ENCODE measurements around the gene RFX8.
"Not testable (repeated sequence)": the region's sequence is repeated elsewhere in the genome, so short reads cannot be mapped to it uniquely, and the experiment has no call there.

Gene RFX8

DNA sequence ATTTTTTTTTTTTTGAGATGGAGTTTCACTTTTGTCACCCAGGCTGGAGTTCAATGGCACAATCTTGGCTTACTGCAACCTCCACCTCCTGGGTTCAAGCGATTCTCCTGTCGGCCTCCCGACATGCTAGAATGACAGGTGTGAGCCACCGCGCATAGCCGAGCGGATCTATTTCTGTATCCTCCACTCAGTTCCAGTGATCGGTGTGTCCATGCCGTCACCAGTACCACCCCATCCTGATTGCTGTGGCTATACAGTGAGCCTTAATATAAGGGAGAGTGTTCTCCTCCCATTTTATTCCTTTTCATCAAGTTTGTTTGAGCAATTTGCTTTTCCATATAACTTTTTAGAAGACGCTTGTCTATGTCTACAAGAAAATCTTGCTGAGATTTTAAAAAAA, 35.2 kb downstream of the RFX8 start:
- DNase-seq, result no peak

DNA sequence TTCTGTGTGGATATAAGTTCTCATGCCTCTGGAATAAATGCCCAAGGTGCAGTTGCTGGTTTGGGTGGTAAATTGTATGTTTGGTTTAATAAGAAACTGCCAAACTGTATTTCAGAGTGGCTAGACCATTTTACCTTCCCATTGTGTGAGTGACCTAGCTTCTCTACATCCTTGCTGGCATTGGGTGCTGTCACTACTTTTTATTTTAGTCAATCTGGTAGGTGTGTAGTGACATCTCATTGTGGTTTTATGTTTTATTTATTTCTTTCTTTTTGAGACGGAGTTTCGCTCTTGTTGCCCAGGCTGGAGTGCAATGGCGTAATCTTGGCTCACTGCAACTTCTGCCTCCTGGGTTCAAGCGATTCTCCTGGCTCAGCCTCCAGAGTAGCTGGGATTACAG, 36.4 kb downstream of the RFX8 start:
- DNase-seq, result not testable (repeated sequence)

DNA sequence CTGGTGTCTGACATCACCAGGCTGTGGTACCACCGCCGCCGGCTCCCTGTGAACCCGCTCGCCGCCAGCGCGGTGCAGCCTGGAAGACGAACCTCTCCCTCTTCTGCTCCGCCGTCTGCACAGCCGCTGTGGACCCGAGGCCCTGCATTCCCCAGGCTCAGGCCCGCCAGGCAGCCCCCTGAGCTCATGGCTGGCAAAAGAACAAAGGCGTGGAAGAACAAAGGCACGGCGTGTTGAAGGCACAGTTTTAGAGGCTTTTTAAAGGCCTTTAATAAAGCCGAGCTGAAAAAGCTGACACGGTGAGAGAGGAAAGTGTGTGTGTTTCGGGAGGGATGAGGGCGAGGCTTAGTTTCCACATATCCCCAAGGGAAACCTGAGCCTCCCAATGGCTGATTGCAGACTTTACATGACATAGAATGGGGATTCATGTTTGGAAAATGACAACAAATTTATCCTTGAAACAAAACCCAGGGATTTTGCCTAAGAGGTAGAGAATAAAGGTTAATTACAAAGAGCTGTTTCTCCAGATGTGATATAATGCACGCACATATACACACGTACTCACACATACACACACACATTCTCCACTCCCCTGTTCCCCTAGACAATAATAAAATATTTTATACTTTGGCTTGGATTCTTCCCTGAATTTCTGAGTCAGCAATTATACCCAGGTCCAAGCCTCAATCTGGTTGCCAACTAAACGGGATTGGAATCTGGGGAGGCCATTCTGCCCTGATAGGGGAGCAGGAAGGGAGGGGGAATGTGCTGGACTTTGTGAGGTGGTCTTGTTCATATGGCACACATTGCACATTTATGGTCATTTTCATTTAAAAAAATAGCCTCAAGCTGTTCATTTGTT, 39.7 kb downstream of the RFX8 start:
- DNase-seq, result no peak

DNA sequence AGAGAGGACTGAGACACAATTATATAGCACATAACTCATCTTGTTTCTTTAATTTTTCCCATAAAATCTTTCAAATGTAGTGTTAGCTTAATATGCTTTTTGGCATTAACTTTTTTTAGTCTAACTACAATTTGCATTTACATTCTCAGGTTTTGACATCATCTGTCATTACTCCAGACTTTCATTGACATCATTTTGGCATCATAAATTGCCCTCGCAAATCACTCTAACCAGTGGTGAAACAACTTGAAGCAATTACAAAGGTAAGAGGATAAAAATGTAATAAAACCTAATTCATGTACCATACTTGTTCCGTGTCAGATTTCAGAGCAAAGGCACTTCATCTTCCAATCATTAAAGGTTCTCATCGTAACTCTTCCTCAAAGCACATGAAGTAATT, 41.4 kb downstream of the RFX8 start:
- DNase-seq, result no peak

DNA sequence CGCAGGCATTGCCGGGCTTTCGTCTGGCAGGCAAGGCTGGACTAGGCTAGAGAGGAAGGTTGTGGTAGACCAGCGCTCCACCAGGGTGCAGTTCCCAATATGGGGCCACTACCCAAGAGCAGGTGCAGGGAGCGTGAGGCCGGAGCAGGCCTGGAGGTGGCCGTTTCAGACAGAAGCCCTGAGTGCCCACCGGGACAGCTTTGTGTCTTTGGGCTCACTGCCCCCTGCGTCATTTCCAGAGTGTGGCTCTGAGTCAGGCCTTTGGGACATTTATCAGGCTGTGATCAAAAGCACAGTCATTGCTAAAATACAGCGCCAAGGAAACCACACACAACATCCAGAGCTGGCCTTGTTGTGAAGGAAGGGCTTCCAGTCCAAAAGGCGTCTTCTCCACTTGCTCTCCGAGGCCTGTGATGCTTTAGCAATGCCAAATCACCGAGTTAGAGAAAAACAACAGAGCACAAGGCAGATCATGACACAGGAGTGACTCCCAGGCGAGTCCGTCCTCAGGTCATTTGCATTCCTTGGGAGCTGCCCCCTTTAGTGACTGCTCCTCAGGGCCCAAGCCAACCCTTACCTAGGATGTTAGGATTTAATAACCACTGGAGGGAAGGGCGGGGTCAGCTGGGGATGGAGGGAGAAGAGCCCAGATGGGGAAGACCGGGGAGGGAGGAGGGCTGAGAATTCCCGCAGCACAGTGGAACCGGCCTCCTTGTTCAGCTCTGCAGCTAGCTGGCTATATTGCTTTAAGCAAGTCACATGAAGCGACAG, 42.3 kb downstream of the RFX8 start:
- DNase-seq, result no peak

DNA sequence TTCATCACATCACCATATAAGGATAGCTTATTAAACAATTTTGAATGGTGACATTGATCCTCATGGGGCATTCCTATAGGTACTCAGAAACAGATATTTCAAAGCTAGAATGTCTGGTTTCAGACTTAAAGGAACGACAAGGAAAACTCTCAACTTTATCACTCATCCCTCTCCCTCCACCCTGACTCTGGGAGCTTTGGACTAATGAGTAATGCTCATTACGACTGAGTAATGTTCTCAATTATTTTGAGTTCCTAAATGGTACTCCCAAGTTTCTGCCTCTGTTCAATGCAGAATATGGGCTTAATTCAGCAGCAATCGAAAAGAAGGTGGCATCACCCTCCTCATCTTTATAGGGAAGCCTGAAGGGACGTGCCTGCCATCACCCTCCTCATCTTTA, 43.4 kb downstream of the RFX8 start:
- DNase-seq, result no peak

DNA sequence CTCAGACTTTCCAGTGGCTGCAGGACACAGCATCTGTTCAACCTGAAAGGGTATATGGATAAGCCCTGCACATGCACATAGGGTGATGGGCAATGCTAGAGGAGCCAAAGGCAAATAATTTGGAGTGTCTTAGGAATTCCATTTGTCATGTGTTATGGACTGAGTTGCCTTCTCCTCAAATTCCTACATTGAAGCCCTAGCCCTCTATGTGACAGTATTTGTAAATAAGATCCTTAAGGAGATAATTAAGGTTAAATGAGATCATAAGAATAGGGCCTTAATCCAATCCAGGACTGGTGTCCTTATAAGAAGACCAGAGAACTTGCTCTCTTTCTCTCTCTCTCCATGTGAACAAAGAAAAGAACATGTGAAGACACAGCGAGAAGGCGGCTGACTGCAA, 44.8 kb downstream of the RFX8 start:
- no peak for DNase-seq

DNA sequence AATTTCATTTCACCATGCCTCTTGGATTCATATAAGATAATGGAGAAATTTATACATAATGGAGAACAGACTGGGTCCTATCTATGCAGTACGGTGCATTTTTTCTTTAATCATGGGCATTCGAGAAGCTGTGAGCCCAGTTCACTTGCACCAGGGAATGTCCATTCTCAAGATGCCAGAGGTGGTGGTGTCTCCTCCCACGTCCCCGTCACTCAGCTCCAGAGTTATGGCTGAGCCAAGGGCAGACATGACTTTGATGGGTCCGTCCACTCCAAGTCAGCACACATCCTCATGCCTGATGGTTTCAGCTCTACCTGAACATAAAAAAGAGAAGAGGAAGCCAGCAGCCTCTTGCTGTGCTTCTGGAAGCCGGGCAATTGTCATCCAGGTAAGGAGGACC, 45.5 kb downstream of the RFX8 start:
- DNase-seq, result no peak

DNA sequence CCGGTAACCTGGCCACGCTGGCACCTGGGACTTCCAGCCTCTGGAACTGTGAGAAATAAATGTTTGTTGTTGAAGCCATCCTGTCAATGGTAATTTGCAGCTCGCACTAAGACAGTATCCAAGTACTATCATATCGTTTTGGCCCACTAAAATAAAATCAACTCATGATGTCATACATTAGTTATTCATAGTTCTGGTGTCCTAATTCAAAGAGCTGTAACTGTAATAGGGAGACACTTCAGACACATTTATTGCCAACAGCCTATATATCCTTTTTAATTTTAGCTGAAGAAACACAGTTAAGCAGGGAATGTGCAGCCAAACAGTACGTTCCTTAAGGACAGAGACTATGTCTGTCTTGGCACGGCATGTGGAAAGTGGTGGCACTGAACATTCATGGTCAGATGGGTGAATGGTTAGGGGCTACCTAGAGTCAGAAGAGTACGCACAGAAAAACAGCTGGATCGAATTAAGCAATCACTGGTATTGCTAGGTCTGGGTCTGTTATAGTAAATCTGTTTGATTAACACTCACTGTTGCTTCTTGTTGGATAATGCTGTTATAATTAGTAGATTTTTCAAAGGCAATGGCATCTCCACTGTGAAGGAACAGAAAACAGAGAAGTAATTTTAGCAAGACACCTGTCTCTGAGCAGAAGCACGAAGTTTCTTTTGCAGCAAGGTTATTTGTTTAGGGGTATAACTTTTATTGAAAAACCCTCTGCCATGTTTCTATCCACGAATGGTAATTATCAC, 46.3 kb downstream of the RFX8 start:
- DNase-seq, result no peak

DNA sequence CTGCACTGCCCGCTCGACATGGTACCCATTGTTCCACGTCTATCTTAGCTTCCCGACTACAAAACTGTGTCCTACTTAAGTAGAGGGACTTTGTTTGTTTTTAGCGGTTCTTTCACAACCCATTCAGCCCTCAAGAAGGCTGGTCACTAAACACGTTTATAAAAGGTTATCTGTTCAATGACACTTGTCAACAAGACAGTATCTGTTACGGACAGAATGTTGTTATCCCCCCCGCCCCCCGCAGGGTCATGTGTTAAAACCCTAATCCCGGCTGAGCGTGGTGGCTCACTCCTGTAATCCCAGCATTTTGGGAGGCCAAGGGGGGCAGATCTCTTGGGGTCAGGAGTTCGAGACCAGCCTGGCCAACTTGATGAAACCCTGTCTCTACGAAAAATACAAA, 47.2 kb downstream of the RFX8 start:
- DNase-seq, result no peak

DNA sequence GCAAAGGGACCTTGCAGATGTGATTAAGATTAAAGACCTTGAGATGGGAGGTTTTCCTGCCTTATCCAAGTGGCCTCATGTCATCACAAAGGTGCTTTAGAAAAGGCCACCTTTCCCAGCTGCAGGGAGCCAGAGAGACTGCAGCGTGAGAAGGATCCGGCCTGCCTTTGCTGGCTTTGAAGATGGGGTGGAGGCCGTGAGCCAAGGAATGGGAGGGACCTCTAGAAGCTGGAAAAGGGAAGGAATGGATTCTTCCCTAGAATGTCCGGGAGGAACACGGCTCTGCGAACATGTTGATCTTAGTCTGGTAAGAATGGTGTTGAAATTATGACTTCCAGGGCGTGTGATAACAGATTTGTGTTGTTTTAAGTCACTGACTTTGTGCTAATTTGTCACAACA, 47.7 kb downstream of the RFX8 start:
- no peak for DNase-seq

DNA sequence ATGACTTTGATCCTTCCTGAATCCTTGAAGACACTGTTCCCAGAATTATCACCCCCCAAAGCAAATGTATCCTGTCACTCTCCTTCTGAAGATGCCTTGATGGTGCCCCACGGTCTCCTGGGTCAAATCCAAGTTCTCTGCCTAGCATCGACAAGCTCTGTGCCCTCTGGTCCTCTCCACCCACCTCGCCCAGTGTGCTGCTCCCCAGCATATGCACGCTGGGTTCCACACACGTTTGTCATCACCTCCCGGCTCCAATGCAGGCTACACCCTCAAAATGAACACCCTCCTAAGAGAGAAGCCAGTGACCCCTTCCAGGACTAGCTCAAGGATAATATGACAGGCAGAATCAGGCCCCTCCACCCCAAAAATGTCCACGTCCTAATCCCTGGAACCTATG, 48.1 kb downstream of the RFX8 start:
- no peak for DNase-seq

DNA sequence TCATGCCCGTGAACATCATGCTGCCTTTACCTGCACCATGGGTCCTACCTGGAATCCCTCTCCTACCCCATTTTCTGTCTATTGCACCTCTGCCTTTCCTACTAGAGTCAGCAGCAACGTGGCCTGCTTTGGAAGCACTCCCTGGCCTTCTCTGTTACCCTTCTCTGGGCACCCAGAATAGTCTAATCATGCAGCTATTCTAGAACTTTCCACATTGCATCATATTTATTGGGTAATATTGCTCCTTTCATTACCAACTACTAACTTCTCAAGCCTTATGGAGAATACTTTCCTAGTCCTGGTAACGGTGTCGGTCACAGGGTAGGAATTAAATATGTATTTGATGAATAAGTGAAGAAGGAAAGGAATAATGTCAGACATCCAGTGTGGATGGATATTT, 54.3 kb downstream of the RFX8 start:
- no peak for DNase-seq

DNA sequence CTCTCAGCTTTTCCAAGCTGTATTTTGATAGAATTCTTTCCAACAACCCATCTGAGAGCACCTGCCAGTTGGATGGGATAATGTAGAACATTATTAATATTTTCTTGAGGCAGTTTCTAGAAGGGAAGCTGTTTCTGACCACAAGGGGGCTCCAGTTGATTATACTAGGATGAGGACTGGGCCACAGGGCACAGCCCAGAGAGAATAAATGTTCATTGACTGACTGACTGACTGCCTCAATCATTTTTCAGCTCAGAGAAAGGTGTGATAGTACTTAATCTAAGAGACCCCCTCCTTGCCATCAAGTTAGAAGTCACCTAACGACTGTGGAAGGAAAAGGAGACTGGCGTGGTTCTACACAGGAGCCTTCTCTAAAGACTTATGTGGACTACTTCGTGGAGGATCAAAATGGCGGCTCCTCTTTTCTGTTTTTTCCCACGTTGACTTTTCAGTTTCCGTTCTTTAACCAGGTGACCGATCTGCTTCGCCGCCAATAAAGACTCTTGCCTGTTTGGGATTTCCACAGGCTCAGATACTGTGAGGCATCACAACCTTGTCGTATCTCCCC, 55.7 kb downstream of the RFX8 start:
- peak; percentile 3 to 49 (median 30) for DNase-seq

DNA sequence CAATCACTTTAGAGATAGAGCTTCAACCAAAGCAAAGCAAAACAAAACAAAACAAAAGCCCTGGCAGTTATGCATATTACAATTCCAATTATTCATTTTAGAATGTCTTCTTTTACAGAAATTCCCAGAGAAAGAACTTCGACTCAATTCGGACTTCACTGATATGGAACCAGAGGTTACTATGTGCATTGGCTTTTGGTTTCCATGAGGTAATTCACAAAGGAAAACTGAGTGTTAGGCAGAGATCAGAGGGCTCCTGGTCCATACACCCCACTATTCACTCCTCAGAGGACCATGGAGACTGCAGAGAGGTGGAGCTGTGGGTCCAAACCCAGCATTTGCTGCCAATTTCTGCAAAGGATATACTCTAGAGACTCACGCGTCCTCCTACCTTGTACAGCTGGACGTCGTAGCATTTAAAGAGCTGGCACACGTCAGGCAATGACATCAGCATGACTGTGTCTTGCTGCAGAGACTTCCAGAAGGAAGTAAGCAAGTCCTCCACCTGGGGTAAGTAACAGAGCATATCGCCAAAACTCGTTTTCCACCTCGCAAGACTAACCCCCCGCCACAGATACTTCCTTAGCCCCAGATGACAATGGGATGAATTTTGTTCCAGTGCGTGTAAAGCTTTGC, 56.3 kb downstream of the RFX8 start:
- DNase-seq, result no peak

DNA sequence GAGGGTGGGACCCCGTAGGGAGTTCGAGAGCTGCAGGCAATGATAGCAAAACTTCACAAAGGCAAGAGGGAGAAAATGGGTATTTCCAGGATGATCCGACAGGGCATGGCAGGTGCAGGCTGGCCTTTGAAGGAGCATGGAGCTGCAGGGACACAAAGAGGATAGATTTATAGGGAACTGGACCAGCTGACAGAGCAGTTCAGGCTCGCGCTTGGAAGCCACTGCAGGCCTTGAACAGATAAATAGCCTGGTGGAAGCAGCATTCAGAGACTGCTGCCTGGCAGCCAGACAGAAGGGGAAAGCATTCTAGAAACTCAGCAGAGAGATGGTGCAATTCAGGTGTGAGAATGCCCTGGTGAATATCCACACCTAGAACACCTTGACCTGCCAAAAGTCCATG, 58.3 kb downstream of the RFX8 start:
- DNase-seq, result no peak

DNA sequence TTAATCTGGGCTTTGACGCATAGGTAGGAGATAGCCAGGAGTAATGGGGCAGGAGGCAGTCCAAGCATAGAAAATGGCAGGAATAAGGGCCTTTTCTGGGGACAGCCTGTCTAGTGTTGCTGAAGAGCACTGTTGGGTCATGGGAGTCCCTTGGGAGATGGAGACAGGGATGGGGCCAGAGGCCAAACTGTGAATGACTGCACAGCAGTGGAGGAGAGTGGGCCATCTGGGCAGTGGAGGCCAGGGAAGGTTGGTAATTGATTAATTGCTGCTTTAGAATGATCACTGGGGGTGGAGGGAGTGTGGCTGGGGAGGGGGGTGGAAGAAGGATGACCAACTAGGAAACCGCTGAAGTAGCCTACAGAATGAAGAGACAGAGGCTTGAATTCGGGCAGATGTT, 59.0 kb downstream of the RFX8 start:
- DNase-seq, result no peak

DNA sequence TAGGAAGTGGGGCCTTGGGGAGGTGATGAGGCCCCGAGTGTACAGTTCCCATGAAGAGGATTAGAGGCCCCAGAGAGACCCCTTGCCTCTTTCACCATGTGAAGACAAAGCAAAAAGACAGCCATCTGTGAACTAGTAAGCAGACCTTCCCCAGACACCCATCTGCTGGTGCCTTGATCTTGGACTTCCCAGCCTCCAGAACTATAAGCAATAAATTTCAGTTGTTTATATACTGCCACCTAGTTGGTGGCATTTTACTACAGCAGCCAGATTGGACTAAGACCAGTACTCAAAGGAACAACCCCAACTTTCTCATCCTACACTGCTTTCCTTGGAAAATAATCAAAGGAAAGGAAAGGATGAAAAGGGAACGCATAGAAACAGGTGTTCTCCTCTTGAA, 59.7 kb downstream of the RFX8 start:
- no peak for DNase-seq

DNA sequence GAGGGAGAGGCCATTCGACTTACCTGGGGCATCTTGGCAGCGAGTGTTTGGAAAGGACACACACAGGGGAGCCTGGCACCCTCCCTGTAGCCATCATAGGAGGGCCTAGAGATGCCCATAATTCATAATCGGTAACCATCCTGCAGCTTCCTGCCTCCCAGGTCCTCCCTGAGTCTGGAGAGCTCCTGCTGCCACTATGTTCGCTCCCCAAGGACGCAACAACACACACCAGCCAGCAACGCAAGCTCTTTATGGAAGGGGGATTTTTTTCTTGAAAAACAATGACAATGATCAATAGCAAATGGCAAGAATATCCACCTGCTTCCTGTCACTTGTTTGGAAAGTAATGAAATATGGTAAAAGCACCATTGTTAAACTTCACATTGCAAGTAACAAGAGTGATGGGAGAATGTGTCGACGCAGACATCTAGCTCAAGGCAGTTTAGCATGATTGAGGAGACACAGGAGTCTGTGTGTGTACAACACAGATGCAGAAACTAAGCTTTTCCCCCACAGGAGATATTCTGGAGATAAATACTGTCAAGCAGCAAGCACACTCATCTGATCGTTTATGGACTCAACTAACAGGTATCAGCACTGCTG, 62.7 kb downstream of the RFX8 start:
- DNase-seq, result no peak

DNA sequence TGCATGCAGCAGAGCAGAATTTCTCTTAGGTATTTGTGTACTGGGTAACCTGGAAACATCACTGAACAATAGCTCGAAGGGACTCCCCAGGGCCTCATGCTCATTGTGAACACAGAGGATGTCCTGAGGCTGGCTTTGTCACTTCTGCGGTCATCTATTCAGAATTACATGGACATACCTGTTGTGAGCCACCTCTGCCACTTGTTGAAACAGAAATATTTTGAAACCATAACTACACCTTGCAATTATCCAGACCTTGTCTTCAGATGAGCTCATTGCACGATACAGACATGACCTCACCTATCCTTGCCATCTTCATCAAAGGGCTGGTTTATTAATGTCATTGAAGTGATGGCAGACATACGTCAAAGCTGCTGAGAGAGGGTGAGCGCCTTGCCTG, 64.2 kb downstream of the RFX8 start:
- peak in 2 of 3 experiments; percentile 26 to 42 for DNase-seq

DNA sequence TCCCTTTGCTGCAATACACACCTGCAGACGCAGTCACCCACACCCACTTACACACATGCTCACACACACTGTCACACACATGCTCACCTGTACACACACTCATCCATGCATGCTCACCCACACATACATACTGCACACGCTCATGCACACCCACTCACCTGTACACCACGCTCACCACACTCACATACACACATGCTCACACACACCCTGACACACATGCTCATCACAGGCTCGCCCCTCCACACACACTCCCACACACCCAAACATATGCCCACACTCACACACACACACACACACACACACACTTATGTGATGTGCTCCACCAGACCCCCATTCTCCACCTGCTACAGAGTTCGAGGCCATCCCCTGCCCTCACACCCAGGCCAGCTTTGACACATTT, 64.8 kb downstream of the RFX8 start:
- no peak for DNase-seq

DNA sequence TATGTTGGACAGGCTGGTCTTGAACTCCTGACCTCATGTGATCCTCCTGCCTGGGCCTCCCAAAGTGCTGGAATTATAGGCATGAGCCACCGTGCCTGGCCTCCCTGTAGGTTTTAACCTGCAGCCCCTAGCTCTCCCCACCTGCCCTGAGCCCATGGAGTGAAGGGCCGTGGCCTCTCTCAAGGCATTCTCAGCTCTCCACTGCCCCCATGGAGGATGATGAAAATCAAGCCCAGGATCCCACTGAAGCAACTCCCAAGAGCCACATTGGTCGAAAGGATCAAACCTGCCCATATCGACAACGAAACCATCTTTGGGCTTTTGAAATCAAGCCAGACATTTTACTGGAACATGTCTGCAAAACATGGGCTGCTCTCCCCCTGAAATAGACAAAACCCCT, 65.2 kb downstream of the RFX8 start:
- DNase-seq, result no peak

Measured in NCI-H1417 (cell line).